GM19395 (cell line): ENCODE results near the gene PXDC1.
"Not testable (repeated sequence)": the region's sequence is repeated elsewhere in the genome, so short reads cannot be mapped to it uniquely, and the experiment has no call there.

Experiments
- ATAC-seq: cut with Tn5 transposase; IDR thresholded peaks from one replicate; pipeline ENCODE4 v1.9.1; 2021; ENCODE audit warnings: mild to moderate bottlenecking, moderate library complexity; ENCODE audit not compliant: unreplicated experiment

Gene PXDC1

GRCh38 chr6:3683331-3683730 lies 68.2 kb downstream of the PXDC1 start:
- ATAC-seq = no peak

- no peak for ATAC-seq
Observed at GRCh38 chr6:3678946-3679345, 72.6 kb downstream of the PXDC1 start.

- not testable (repeated sequence) for ATAC-seq
Observed at GRCh38 chr6:3677751-3678150, 73.8 kb downstream of the PXDC1 start.

GRCh38 chr6:3677351-3677750 lies 74.2 kb downstream of the PXDC1 start:
- ATAC-seq = not testable (repeated sequence)
